Smooth muscle cell (in vitro differentiated cells): ENCODE results near the gene RHBDF2. TPM values are rescaled to one million over a fixed set of nuclear protein-coding genes. Genes with fewer than 3 reads are reported as not detected.

ENCODE experiments used
- DNase-seq: peaks from one replicate; lab custom pipeline; 2025; ENCODE audit not compliant: unreplicated experiment; lab: John Stamatoyannopoulos, UW
- H2AFZ ChIP-seq: fragments of 200-600 bp; sonication (generic); 2 replicates; pipeline ENCODE4 v1.6.0; 2016; ENCODE audit warnings: antibody characterized with exemption, low read depth, mild to moderate bottlenecking
- H3F3A ChIP-seq: fragments of 200-600 bp; sonication (generic); 2 replicates; pipeline ENCODE4 v1.6.0; 2017; ENCODE audit warnings: antibody characterized with exemption, low read depth
- H3K27ac ChIP-seq: fragments of 200-600 bp; sonication (generic); 2 replicates; pipeline ENCODE4 v1.5.1; 2016; ENCODE audit warnings: low read depth, mild to moderate bottlenecking
- H3K27me3 ChIP-seq: fragments of 200-600 bp; sonication (generic); 2 replicates; pipeline ENCODE4 v1.6.1; 2016; ENCODE audit warnings: low read depth, mild to moderate bottlenecking
- H3K36me3 ChIP-seq: fragments of 200-600 bp; sonication (generic); 2 replicates; pipeline ENCODE4 v1.5.1; 2016; ENCODE audit warnings: low read depth
- H3K4me1 ChIP-seq: fragments of 200-600 bp; sonication (generic); 2 replicates; pipeline ENCODE4 v1.5.1; 2016; ENCODE audit warnings: low read depth
- H3K4me2 ChIP-seq: fragments of 200-600 bp; sonication (generic); 2 replicates; pipeline ENCODE4 v1.6.0; 2016; ENCODE audit warnings: mild to moderate bottlenecking
- H3K4me3 ChIP-seq: fragments of 200-600 bp; sonication (generic); 2 replicates; pipeline ENCODE4 v1.5.1; 2016; ENCODE audit warnings: mild to moderate bottlenecking
- H3K79me2 ChIP-seq: fragments of 200-600 bp; sonication (generic); 2 replicates; pipeline ENCODE4 v1.6.0; 2016; ENCODE audit warnings: low read depth, mild to moderate bottlenecking
- H3K9ac ChIP-seq: fragments of 200-600 bp; sonication (generic); 2 replicates; pipeline ENCODE4 v1.6.0; 2016; ENCODE audit warnings: low read depth
- H3K9me3 ChIP-seq: fragments of 200-600 bp; sonication (generic); replicated peaks from 2 replicates; pipeline ENCODE4 v1.5.1; 2016; ENCODE audit warnings: low read depth
- H4K20me1 ChIP-seq: fragments of 200-600 bp; sonication (generic); 2 replicates; pipeline ENCODE4 v1.6.0; 2016; ENCODE audit warnings: low read depth
- CTCF ChIP-seq: fragments of 200-600 bp; sonication (generic); IDR thresholded peaks from 2 replicates; pipeline ENCODE4 v1.5.1; 2017; ENCODE audit warnings: borderline replicate concordance, mild to moderate bottlenecking, antibody characterized with exemption; ENCODE audit not compliant: insufficient read depth, poor library complexity, severe bottlenecking
- WGBS: methylation state at CpG from one replicate; pipeline ENCODE4 v1.1.7; 2016; ENCODE audit warnings: low lambda C conversion rate; 5-methylcytosine and 5-hydroxymethylcytosine counted together
- polyA plus RNA-seq: library from polyadenylated mRNA; unstranded; fragments of >200 nt; fragmentation: Nextera tagmentation; extraction: Ambion mirVana; gene quantifications from 2 replicates; pipeline ENCODE4 v1.2.1, GENCODE V29; 2016
- total RNA-seq: library from RNA; depleted of rRNA; stranded (reverse); fragments of >200 nt; gene quantifications from 2 replicates; pipeline ENCODE4 v1.2.3, GENCODE V29; 2014

The RHBDF2 gene
- total and polyA plus RNA-seq, 2 experiments from 2014 or later: 12.2 to 20.5 TPM

- Histone ChIP-seq H3K27me3 (no peaks in the 10 kb centered on the region), H3K36me3 (no peaks in the 10 kb centered on the region), H3K9me3 (no peaks in the 10 kb centered on the region), H4K20me1 (peaks cover 100% of the 10 kb centered on the region), H3K27ac (peak overlapping the region; percentile 1), H3K4me1 (peaks cover 19% of the 10 kb centered on the region), H3F3A (peaks cover 3% of the 10 kb centered on the region), H3K4me3 (no peak overlapping the region), H3K79me2 (peaks cover 84% of the 10 kb centered on the region), H3K4me2 (peak overlapping the region; percentile 1), H2AFZ (no peak overlapping the region), H3K9ac (no peak overlapping the region)
- no peak for DNase-seq
- WGBS: 84% methylated on average over 8 of the region's 8 CpGs
- TF ChIP-seq CTCF: no peak
Observed at GRCh38 chr17:76442341-76443338, 58.6 kb downstream of the RHBDF2 start.

GRCh38 chr17:76441686-76442340 lies 59.4 kb downstream of the RHBDF2 start:
- peaks cover 100% of the 10 kb centered on the region for H4K20me1 ChIP-seq

GRCh38 chr17:76440751-76441362 lies 60.4 kb downstream of the RHBDF2 start:
- Histone ChIP-seq H3K4me2 (no peak overlapping the region), H3K9me3 (no peaks in the 10 kb centered on the region), H3K9ac (no peak overlapping the region), H3K27me3 (no peaks in the 10 kb centered on the region), H2AFZ (no peak overlapping the region), H3F3A (peaks cover 3% of the 10 kb centered on the region), H3K27ac (no peak overlapping the region), H3K79me2 (peaks cover 91% of the 10 kb centered on the region), H3K4me3 (no peak overlapping the region), H4K20me1 (peaks cover 100% of the 10 kb centered on the region), H3K36me3 (no peaks in the 10 kb centered on the region), H3K4me1 (peaks cover 14% of the 10 kb centered on the region)
- DNase-seq: no peak
- TF ChIP-seq CTCF: no peak
- WGBS: 82% methylated on average over 2 of the region's 2 CpGs

More at GRCh38 chr17:76441686-76442340, 59.4 kb downstream of the RHBDF2 start:
- 74% methylated on average over 13 of the region's 13 CpGs for WGBS
- H3K4me2 ChIP-seq: no peak overlapping the region
- H3K4me3 ChIP-seq: no peak overlapping the region
- no peak for DNase-seq
- no peak for TF ChIP-seq CTCF
- H3K36me3 ChIP-seq: no peaks in the 10 kb centered on the region
- H3K4me1 ChIP-seq: peaks cover 19% of the 10 kb centered on the region
- H3K27ac ChIP-seq: no peak overlapping the region
- H2AFZ ChIP-seq: no peak overlapping the region
- no peak overlapping the region for H3K9ac ChIP-seq
- no peaks in the 10 kb centered on the region for H3K27me3 ChIP-seq
- peaks cover 3% of the 10 kb centered on the region for H3F3A ChIP-seq
- no peaks in the 10 kb centered on the region for H3K9me3 ChIP-seq
- peaks cover 82% of the 10 kb centered on the region for H3K79me2 ChIP-seq
